T-cell (primary cell): ENCODE data around the gene SIM2. TPM values are rescaled to one million over a fixed set of nuclear protein-coding genes. Genes with fewer than 3 reads are reported as not detected.

ENCODE experiments used
- ATAC-seq, 4 experiments: fragments of 200-7000 bp in 3 of 4; fragments of 150-1000 bp in 1 of 4; cut with Tn5 transposase; replicated peaks in 1 of 4; 1 replicate in 3 of 4; 2 replicates in 1 of 4; pipeline ENCODE4 v1.10.0; 2021; ENCODE audit warnings: moderate library complexity in 3 of 4, mild to moderate bottlenecking in 2 of 4, moderate number of reproducible peaks in 1 of 4
- CTCF ChIA-PET, 2 donors: fragments of 300-600 bp; sonication (Branson Sonifier 250); formaldehyde crosslinking; loops; one replicate each; lab custom pipeline; 2022; ENCODE audit warnings: antibody characterized with exemption in 2 of 2; lab: Charles Lee
- POLR2A ChIA-PET, 2 donors: fragments of 300-600 bp; sonication (Branson Sonifier 250); formaldehyde crosslinking; loops; one replicate each; lab custom pipeline; 2022; ENCODE audit warnings: antibody characterized with exemption in 2 of 2; lab: Charles Lee
- DNase-seq, 35 experiments: peaks; one replicate each; pipeline versions ENCODE4 v3.0.0 to v3.0.0-alpha.2; 2013 to 2023
- H3K27ac ChIP-seq: one replicate; pipeline ENCODE4 v1.5.1; 2013; ENCODE audit warnings: low read length
- H3K27me3 ChIP-seq, 2 experiments: replicated peaks in 1 of 2; 1 replicate in 1 of 2; 2 replicates in 1 of 2; pipeline versions ENCODE4 v1.6.1 to v1.7.0; 2013; ENCODE audit warnings: low read length in 1 of 2, mixed read lengths in 1 of 2; ENCODE audit not compliant: control insufficient read depth in 2 of 2, insufficient read depth in 2 of 2; ENCODE audit errors: extremely low read depth in 1 of 2
- H3K36me3 ChIP-seq, 2 donors: 1 replicate in 1 of 2; 2 replicates in 1 of 2; pipeline versions ENCODE4 v1.6.1 to v1.7.0; 2013; ENCODE audit warnings: low read length in 1 of 2; ENCODE audit not compliant: control insufficient read depth in 2 of 2, insufficient read depth in 1 of 2; ENCODE audit errors: extremely low read depth in 1 of 2
- H3K4me1 ChIP-seq, 2 experiments: 1 replicate in 1 of 2; 2 replicates in 1 of 2; pipeline versions ENCODE4 v1.6.1 to v1.7.0; 2013; ENCODE audit warnings: low read length in 2 of 2, mixed read lengths in 1 of 2; ENCODE audit not compliant: insufficient read depth in 2 of 2, control insufficient read depth in 1 of 2; ENCODE audit errors: extremely low read depth in 1 of 2
- H3K4me3 ChIP-seq, 2 donors: 1 replicate in 1 of 2; 2 replicates in 1 of 2; pipeline versions ENCODE4 v1.5.1 to v1.7.0; 2013; ENCODE audit warnings: mild to moderate bottlenecking in 2 of 2, low read length in 1 of 2, moderate library complexity in 1 of 2; ENCODE audit not compliant: control insufficient read depth in 1 of 2; ENCODE audit errors: extremely low read depth in 1 of 2
- H3K9me3 ChIP-seq: 2 replicates; pipeline ENCODE4 v1.7.0; 2013
- H3K27ac Mint-ChIP-seq, 2 donors: one replicate each; pipeline ENCODE4 v1.8.0; 2020 to 2021; ENCODE audit warnings: mild to moderate bottlenecking in 2 of 2, mixed read lengths in 2 of 2
- H3K27me3 Mint-ChIP-seq, 2 donors: one replicate each; pipeline ENCODE4 v1.8.0; 2021 to 2022; ENCODE audit warnings: mixed read lengths in 2 of 2
- H3K36me3 Mint-ChIP-seq: one replicate; pipeline ENCODE4 v1.8.0; 2021; ENCODE audit warnings: mixed read lengths
- H3K4me1 Mint-ChIP-seq, 3 donors: one replicate each; pipeline ENCODE4 v1.8.0; 2020 to 2022; ENCODE audit warnings: mixed read lengths in 3 of 3, mild to moderate bottlenecking in 1 of 3
- H3K4me3 Mint-ChIP-seq, 3 donors: one replicate each; pipeline ENCODE4 v1.8.0; 2020 to 2022; ENCODE audit warnings: mild to moderate bottlenecking in 3 of 3, mixed read lengths in 3 of 3, moderate library complexity in 3 of 3
- H3K9me3 Mint-ChIP-seq, 3 donors: one replicate each; pipeline ENCODE4 v1.8.0; 2020 to 2022; ENCODE audit warnings: mixed read lengths in 3 of 3
- WGBS: methylation state at CpG from one replicate; pipeline ENCODE4 v1.1.5; 2013; ENCODE audit warnings: missing lambda C conversion rate; ENCODE audit not compliant: insufficient coverage; 5-methylcytosine and 5-hydroxymethylcytosine counted together
- total RNA-seq, 35 experiments: library from RNA in 6 of 35; stranded (reverse) in 6 of 35; fragments of 120-200 nt in 1 of 35; gene quantifications; one replicate each; pipeline versions ENCODE4 v1.2.1 to v1.2.4 and lab custom pipeline; 2013 to 2026

SIM2 gene
- total RNA-seq, 5 donors from 2014 or later (not counting 1 experiment from before 2014, with no cell fraction given): 0.10 to 0.16 (median 0.12) TPM; not detected in 2

DNA sequence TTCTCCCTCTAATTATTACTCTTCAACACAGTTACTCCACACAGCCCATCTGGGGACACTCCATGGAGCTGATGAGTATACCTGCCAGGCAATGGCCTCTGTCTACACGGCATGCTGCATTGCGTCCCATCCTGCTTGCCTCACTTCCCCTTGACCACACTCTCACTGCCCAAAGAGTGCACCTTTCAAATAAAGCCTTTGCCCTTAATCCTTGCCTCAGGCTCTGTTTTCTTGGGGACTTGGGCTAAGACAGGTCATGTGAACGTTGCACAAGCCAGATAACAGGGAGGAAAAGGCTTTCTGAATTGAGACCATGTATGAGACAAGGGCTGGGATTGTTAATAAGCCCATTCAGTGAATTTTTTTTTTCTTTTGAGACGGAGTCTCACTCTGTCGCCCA lies 40.0 kb upstream of the SIM2 start:
- no peaks in the 10 kb centered on the region for H3K36me3 ChIP-seq
- peaks cover 8 to 37% of the 10 kb centered on the region in 2 experiments for H3K27me3 ChIP-seq
- Mint-ChIP-seq H3K27me3 (peaks cover 40 to 42% of the 10 kb centered on the region in 2 donors), H3K27ac (no peak overlapping the region), H3K36me3 (no peaks in the 10 kb centered on the region), H3K4me3 (no peak overlapping the region), H3K4me1 (no peaks in the 10 kb centered on the region), H3K9me3 (no peaks in the 10 kb centered on the region)
- no peak overlapping the region for H3K27ac ChIP-seq
- WGBS: 74% methylated on average over 3 of the region's 5 CpGs
- no peak overlapping the region for H3K4me3 ChIP-seq
- ChIA-PET POLR2A (interaction anchor here in 1 of 2 donors (0.6 kb wide), 1 partner anchor 1042 kb away, joined by 3 read pairs; no protein-coding TSS in a partner anchor), CTCF (interaction anchor here in 1 of 2 donors (0.6 kb wide), 1 partner anchor 333 kb away, joined by 3 read pairs; no protein-coding TSS in a partner anchor)
- no peaks in the 10 kb centered on the region for H3K4me1 ChIP-seq
- ATAC-seq (no peak), DNase-seq (no peak)
- H3K9me3 ChIP-seq: no peaks in the 10 kb centered on the region

DNA sequence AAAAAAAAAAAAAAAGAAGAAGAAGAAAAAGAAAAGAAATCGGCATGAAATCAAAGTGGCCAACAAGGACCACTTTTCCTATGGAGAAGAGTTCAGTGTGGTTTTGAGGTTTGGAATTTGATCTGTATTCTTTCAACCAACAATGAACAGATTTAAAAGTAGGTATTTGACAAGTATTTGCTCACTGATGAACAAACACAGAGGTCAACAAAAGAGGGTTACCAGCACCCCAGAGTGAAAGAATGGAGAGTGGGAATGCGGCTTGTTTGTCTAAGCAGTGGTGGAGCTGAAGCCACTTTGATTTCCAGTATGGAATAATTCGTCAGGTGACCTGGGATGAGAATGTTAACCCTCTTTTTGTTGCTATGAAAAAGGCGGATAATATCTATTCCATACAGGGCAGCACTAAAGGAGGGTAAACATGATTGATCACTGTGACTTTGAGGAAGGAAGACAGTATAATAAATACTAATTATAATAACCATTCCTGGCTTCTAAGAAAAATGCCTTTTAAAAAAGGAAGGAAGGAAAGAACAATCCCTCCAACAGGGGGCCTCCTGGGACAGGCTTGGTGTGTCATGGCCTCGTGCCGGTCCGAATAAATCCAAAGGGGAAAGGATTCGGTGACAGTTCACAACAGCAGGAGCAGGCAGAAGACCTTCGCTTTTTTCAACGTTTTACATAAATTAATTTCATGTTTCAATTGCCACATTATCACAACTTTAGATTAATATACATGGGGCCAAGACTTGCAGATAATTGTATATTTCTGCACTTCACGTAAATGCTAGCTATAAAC lies 37.2 kb upstream of the SIM2 start:
- no peaks in the 10 kb centered on the region for H3K36me3 ChIP-seq
- ChIA-PET POLR2A (no interaction called here), CTCF (no interaction called here)
- 43% methylated on average over 2 of the region's 11 CpGs for WGBS
- H3K27me3 ChIP-seq: peaks cover 9 to 38% of the 10 kb centered on the region in 2 experiments
- no peaks in the 10 kb centered on the region for H3K4me1 ChIP-seq
- H3K4me3 ChIP-seq: no peak overlapping the region
- no peaks in the 10 kb centered on the region for H3K9me3 Mint-ChIP-seq
- H3K27ac Mint-ChIP-seq: no peak overlapping the region
- no peak overlapping the region for H3K4me3 Mint-ChIP-seq
- ATAC-seq (no peak), DNase-seq (no peak)
- no peaks in the 10 kb centered on the region for H3K9me3 ChIP-seq
- no peak overlapping the region for H3K27ac ChIP-seq
- H3K4me1 Mint-ChIP-seq: no peaks in the 10 kb centered on the region
- peaks cover 32 to 38% of the 10 kb centered on the region in 2 donors for H3K27me3 Mint-ChIP-seq
- no peaks in the 10 kb centered on the region for H3K36me3 Mint-ChIP-seq

DNA sequence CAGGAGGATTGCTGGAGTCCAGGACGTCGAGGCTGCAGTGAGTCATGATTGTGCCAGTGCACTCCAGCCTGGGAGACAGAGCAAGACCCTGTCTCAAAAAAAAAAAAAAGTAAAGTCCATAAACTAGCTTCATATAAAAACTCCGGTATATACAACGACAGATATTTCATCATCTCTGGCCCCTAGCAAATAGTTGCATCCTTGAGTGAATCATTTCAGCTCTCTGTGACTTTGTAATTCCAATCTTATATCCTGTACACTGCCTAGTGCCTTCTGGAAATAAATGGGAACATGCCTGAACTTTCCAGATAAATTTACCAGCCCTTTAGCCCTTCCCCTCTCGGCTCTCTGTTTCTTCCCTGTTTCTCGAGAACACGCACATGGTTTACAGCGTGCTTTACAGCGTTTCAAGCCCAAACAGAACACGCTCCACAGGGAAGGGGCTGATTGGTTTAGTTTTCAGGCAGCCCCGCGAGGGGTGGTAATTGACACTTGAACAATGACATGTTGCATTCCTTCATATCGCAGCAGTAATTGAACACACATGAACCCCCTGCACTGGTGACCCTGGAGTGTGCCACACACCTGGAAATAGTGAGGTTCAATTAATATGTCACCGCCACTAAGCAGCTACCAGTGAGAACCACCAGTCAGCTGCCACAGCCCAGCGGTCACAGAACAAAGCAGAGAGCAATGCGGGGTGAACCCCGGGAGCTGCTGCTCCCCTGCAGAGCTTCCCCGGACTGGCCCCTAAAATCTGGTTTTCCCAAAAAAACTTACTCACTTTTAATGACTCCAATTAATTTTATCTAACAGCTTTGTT lies 35.7 kb upstream of the SIM2 start:
- H3K27me3 Mint-ChIP-seq: peaks cover 41 to 48% of the 10 kb centered on the region in 2 donors
- POLR2A ChIA-PET: no interaction called here
- ATAC-seq: no peak
- no peaks in the 10 kb centered on the region for H3K36me3 Mint-ChIP-seq
- 76% methylated on average over 5 of the region's 18 CpGs for WGBS
- CTCF ChIA-PET: no interaction called here
- H3K27ac ChIP-seq: no peak overlapping the region
- H3K27ac Mint-ChIP-seq: no peak overlapping the region
- H3K4me1 ChIP-seq: no peaks in the 10 kb centered on the region
- H3K4me1 Mint-ChIP-seq: no peaks in the 10 kb centered on the region
- no peaks in the 10 kb centered on the region for H3K9me3 ChIP-seq
- H3K4me3 ChIP-seq: no peak overlapping the region
- no peak for DNase-seq
- no peak overlapping the region for H3K4me3 Mint-ChIP-seq
- peaks cover 12 to 48% of the 10 kb centered on the region in 2 experiments for H3K27me3 ChIP-seq
- no peaks in the 10 kb centered on the region for H3K36me3 ChIP-seq
- H3K9me3 Mint-ChIP-seq: no peaks in the 10 kb centered on the region

DNA sequence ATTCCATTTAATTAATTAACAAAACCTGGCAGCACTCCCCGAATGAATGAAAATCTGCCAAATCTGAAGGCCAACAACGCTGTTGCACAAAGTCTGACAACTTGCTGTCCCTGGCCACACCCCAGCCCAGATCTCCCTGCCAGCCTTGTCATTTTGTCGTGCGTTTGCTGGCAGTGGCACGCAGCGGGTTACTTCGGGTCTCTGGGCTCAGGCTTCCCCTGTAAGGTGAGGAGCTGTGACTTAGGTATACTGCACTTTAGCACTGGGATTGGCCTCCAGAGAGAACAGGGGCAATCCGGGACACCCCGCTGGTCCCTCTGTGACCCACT lies 34.3 kb upstream of the SIM2 start:
- Histone ChIP-seq H3K27ac (no peak overlapping the region), H3K9me3 (no peaks in the 10 kb centered on the region), H3K36me3 (no peaks in the 10 kb centered on the region), H3K4me3 (no peak overlapping the region), H3K27me3 (peaks cover 9 to 49% of the 10 kb centered on the region in 2 experiments), H3K4me1 (no peaks in the 10 kb centered on the region)
- Mint-ChIP-seq H3K27ac (no peak overlapping the region), H3K4me3 (no peak overlapping the region), H3K9me3 (no peaks in the 10 kb centered on the region), H3K4me1 (no peaks in the 10 kb centered on the region), H3K27me3 (peaks cover 48 to 49% of the 10 kb centered on the region in 2 donors), H3K36me3 (no peaks in the 10 kb centered on the region)
- 72% methylated on average over 7 of the region's 9 CpGs for WGBS
- ChIA-PET CTCF (no interaction called here), POLR2A (no interaction called here)
- no peak for ATAC-seq
- no peak for DNase-seq

DNA sequence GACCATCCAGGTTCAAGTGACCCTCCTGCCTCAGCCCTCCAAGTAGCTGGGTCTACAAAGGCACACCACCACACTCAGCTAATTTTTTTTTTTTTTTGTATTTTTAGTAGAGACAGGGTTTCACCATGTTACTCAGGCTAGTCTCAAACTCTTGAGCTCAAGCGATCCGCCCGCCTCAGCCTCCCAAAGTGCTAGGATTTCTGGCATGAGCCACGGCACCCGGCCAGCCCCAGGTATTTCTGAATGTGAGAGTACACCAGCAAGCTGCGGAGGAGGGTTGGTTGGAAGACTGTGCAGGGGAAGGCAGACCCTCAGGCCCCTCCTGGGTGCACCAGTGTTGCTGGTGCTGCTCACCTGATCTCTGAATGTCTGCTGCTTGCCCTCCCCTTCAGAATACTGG lies 33.1 kb upstream of the SIM2 start:
- 74% methylated on average over 6 of the region's 6 CpGs for WGBS
- H3K27ac ChIP-seq: no peak overlapping the region
- peaks cover 45 to 48% of the 10 kb centered on the region in 2 donors for H3K27me3 Mint-ChIP-seq
- no peak overlapping the region for H3K4me3 Mint-ChIP-seq
- no peaks in the 10 kb centered on the region for H3K4me1 Mint-ChIP-seq
- POLR2A ChIA-PET: no interaction called here
- CTCF ChIA-PET: no interaction called here
- H3K9me3 ChIP-seq: no peaks in the 10 kb centered on the region
- no peaks in the 10 kb centered on the region for H3K36me3 Mint-ChIP-seq
- DNase-seq (no peak), ATAC-seq (no peak)
- H3K27me3 ChIP-seq: peaks cover 9 to 45% of the 10 kb centered on the region in 2 experiments
- H3K9me3 Mint-ChIP-seq: no peaks in the 10 kb centered on the region
- no peaks in the 10 kb centered on the region for H3K4me1 ChIP-seq
- no peak overlapping the region for H3K4me3 ChIP-seq
- no peaks in the 10 kb centered on the region for H3K36me3 ChIP-seq
- no peak overlapping the region for H3K27ac Mint-ChIP-seq

DNA sequence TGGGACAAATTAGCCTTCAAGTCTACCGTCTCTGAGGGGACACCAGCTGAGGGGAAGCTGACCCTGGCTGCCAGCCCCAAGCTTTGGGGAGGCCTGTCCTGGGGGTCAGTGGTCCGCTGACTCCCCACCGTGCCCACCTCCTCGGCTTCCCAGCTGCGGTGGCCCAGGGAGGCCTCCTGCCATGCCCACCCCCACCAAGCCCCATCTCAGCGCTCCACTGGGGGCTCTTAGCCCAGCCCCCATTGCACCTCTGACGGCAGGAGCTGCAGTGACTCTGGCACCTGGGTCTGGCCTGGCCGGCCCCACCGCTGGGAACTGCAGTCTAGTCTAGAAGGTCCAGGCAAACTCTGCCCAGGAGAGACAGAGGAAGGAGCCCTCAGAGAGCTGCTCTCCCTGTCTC lies 30.2 kb upstream of the SIM2 start:
- H3K4me3 Mint-ChIP-seq: no peak overlapping the region
- peaks cover 0 to 4% (median 0%) of the 10 kb centered on the region in 3 donors for H3K9me3 Mint-ChIP-seq
- H3K4me1 Mint-ChIP-seq: no peaks in the 10 kb centered on the region
- no peak overlapping the region for H3K27ac Mint-ChIP-seq
- ATAC-seq (no peak), DNase-seq (no peak)
- peaks cover 6 to 39% of the 10 kb centered on the region in 2 experiments for H3K27me3 ChIP-seq
- H3K4me1 ChIP-seq: no peaks in the 10 kb centered on the region
- no peaks in the 10 kb centered on the region for H3K36me3 Mint-ChIP-seq
- H3K36me3 ChIP-seq: no peaks in the 10 kb centered on the region
- ChIA-PET POLR2A (no interaction called here), CTCF (interaction anchor here in 1 of 2 donors (0.5 kb wide), 1 partner anchor 533 kb away, joined by 3 read pairs; no protein-coding TSS in a partner anchor)
- no peak overlapping the region for H3K4me3 ChIP-seq
- WGBS: 88% methylated on average over 6 of the region's 9 CpGs
- H3K9me3 ChIP-seq: no peaks in the 10 kb centered on the region
- H3K27ac ChIP-seq: no peak overlapping the region
- peaks cover 35 to 46% of the 10 kb centered on the region in 2 donors for H3K27me3 Mint-ChIP-seq
